HG03520 (cell line): ENCODE results near the gene MAST4.
"Not testable (repeated sequence)": the region's sequence is repeated elsewhere in the genome, so short reads cannot be mapped to it uniquely, and the experiment has no call there.

ENCODE experiments used
- ATAC-seq: cut with Tn5 transposase; IDR thresholded peaks from one replicate; pipeline ENCODE4 v1.9.1; 2021; ENCODE audit warnings: mild to moderate bottlenecking, moderate library complexity; ENCODE audit not compliant: unreplicated experiment

MAST4 gene

GRCh38 chr5:67102708-67103107 lies 506.5 kb downstream of the MAST4 start:
- ATAC-seq, result no peak

GRCh38 chr5:67104859-67105258 lies 508.7 kb downstream of the MAST4 start:
- no peak for ATAC-seq

GRCh38 chr5:67105270-67105669 lies 509.1 kb downstream of the MAST4 start:
- no peak for ATAC-seq

GRCh38 chr5:67106626-67107342 lies 510.6 kb downstream of the MAST4 start:
- ATAC-seq, result no peak

- ATAC-seq, result no peak
Measured at GRCh38 chr5:67111779-67112178, 515.6 kb downstream of the MAST4 start.

GRCh38 chr5:67115246-67115645 lies 519.1 kb downstream of the MAST4 start:
- no peak for ATAC-seq

- no peak for ATAC-seq
Measured at GRCh38 chr5:67115817-67116216, 519.6 kb downstream of the MAST4 start.

- ATAC-seq, result no peak
Measured at GRCh38 chr5:67118050-67118620, 521.9 kb downstream of the MAST4 start.

- no peak for ATAC-seq
Measured at GRCh38 chr5:67119010-67119409, 522.8 kb downstream of the MAST4 start.

GRCh38 chr5:67120032-67120431 lies 523.8 kb downstream of the MAST4 start:
- no peak for ATAC-seq

GRCh38 chr5:67123819-67124218 lies 527.6 kb downstream of the MAST4 start:
- no peak for ATAC-seq

GRCh38 chr5:67124556-67124955 lies 528.4 kb downstream of the MAST4 start:
- no peak for ATAC-seq

GRCh38 chr5:67127347-67127895 lies 531.2 kb downstream of the MAST4 start:
- ATAC-seq, result not testable (repeated sequence)

GRCh38 chr5:67129768-67130167 lies 533.6 kb downstream of the MAST4 start:
- ATAC-seq, result no peak

GRCh38 chr5:67133217-67133616 lies 537.0 kb downstream of the MAST4 start:
- no peak for ATAC-seq

GRCh38 chr5:67133776-67134175 lies 537.6 kb downstream of the MAST4 start:
- ATAC-seq, result no peak

- ATAC-seq, result no peak
Measured at GRCh38 chr5:67135381-67135984, 539.3 kb downstream of the MAST4 start.

- ATAC-seq, result no peak
Measured at GRCh38 chr5:67139030-67139429, 542.8 kb downstream of the MAST4 start.

- no peak for ATAC-seq
Measured at GRCh38 chr5:67140413-67140812, 544.2 kb downstream of the MAST4 start.

GRCh38 chr5:67141644-67142043 lies 545.5 kb downstream of the MAST4 start:
- ATAC-seq, result no peak

GRCh38 chr5:67142816-67143215 lies 546.6 kb downstream of the MAST4 start:
- ATAC-seq, result no peak

GRCh38 chr5:67143549-67143948 lies 547.4 kb downstream of the MAST4 start:
- no peak for ATAC-seq
